Adrenal gland (tissue), 5 donors: ENCODE results near the gene AGPS.

Source experiments
- POLR2A ChIP-seq, 2 donors: fragments of 450-650 bp; IDR thresholded peaks; one replicate each; pipeline ENCODE4 v1.6.1; 2017; ENCODE audit warnings: antibody characterized with exemption in 2 of 2, mild to moderate bottlenecking in 2 of 2, moderate library complexity in 1 of 2
- TF ChIP-seq, protein P1 (sequence below), 6 experiments: fragments of 450-650 bp in 4 of 6; fragments of 200-600 bp in 2 of 6; sonication (generic) in 1 of 6; IDR thresholded peaks; 1 replicate in 5 of 6; 2 replicates in 1 of 6; pipeline versions ENCODE4 v1.5.1 to v1.8.0; 2016 to 2021; ENCODE audit warnings: antibody characterized with exemption in 6 of 6, mild to moderate bottlenecking in 2 of 6, moderate library complexity in 1 of 6
- donor health status: DM: no; HTN: no; CAD: no.

- TF ChIP-seq, protein P1, sequence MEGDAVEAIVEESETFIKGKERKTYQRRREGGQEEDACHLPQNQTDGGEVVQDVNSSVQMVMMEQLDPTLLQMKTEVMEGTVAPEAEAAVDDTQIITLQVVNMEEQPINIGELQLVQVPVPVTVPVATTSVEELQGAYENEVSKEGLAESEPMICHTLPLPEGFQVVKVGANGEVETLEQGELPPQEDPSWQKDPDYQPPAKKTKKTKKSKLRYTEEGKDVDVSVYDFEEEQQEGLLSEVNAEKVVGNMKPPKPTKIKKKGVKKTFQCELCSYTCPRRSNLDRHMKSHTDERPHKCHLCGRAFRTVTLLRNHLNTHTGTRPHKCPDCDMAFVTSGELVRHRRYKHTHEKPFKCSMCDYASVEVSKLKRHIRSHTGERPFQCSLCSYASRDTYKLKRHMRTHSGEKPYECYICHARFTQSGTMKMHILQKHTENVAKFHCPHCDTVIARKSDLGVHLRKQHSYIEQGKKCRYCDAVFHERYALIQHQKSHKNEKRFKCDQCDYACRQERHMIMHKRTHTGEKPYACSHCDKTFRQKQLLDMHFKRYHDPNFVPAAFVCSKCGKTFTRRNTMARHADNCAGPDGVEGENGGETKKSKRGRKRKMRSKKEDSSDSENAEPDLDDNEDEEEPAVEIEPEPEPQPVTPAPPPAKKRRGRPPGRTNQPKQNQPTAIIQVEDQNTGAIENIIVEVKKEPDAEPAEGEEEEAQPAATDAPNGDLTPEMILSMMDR (IDR thresholded peaks at IDR 0.05): no peak
- TF ChIP-seq POLR2A (IDR thresholded peaks at IDR 0.05): no peak
Measured at GRCh38 chr2:177535000-177535399, 142.4 kb downstream of the AGPS start.
